Right lobe of liver (tissue), 4 donors: ENCODE measurements around the gene INSYN1.

ENCODE experiments used
- POLR2A ChIP-seq: fragments of 450-650 bp; IDR thresholded peaks from one replicate; pipeline ENCODE4 v1.6.1; 2017; ENCODE audit warnings: antibody characterized with exemption, mild to moderate bottlenecking
- TF ChIP-seq, protein P1 (sequence below), 4 donors: fragments of 200-600 bp in 3 of 4; fragments of 450-650 bp in 1 of 4; IDR thresholded peaks; one replicate each; pipeline versions ENCODE4 v1.5.1 to v1.8.0; 2016 to 2022; ENCODE audit warnings: antibody characterized with exemption in 4 of 4, mild to moderate bottlenecking in 2 of 4
- donor health status: DM: no; HTN: no; CAD: no.
- donor health status: DM: no; HTN: no; CAD: no.
- donor health status: DM: no; HTN: yes; CAD: no.

DNA sequence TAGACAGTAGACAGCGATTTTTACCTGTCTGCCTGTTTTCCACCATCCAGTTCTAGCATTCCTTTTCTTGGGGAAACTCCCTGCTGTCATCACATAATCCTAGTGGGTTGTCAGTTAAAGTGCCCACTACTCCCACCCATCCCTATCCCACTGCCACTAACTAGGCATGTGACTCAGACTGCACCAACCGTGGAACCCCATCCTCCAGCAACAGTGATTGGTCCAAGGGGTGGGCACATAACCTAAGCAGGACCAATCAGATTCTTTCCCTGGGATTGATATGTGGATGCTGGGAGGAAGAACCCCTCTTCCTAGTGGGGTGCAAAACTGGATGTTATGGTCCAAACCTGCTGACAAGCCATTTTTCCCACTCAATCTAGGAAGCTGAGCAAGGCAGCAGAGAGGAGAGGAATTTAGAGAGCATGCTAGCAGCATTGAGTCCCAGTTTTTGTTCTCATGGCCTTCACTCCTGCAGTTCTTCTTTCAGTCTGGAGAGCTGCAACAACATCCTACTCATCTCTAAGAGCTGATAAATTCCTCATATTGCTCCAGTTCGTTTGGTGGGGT lies 3.9 kb upstream of the INSYN1 start:
- TF ChIP-seq, protein P1, sequence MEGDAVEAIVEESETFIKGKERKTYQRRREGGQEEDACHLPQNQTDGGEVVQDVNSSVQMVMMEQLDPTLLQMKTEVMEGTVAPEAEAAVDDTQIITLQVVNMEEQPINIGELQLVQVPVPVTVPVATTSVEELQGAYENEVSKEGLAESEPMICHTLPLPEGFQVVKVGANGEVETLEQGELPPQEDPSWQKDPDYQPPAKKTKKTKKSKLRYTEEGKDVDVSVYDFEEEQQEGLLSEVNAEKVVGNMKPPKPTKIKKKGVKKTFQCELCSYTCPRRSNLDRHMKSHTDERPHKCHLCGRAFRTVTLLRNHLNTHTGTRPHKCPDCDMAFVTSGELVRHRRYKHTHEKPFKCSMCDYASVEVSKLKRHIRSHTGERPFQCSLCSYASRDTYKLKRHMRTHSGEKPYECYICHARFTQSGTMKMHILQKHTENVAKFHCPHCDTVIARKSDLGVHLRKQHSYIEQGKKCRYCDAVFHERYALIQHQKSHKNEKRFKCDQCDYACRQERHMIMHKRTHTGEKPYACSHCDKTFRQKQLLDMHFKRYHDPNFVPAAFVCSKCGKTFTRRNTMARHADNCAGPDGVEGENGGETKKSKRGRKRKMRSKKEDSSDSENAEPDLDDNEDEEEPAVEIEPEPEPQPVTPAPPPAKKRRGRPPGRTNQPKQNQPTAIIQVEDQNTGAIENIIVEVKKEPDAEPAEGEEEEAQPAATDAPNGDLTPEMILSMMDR (IDR thresholded peaks at IDR 0.05), result no peak
- no peak for TF ChIP-seq POLR2A
